GM18508 (cell line): Measurements from ENCODE around the gene RABGAP1L.
"Not testable (repeated sequence)": the region's sequence is repeated elsewhere in the genome, so short reads cannot be mapped to it uniquely, and the experiment has no call there.

ENCODE experiments used
- ATAC-seq: cut with Tn5 transposase; IDR thresholded peaks from one replicate; pipeline ENCODE4 v1.9.1; 2021; ENCODE audit warnings: moderate number of reproducible peaks; ENCODE audit not compliant: insufficient read depth, unreplicated experiment

The RABGAP1L gene

GRCh38 chr1:174232761-174233160 lies 73.4 kb downstream of the RABGAP1L start:
- no peak for ATAC-seq

- ATAC-seq, result not testable (repeated sequence)
These were observed 79.7 kb downstream of the RABGAP1L start for GRCh38 chr1:174238845-174239501.

GRCh38 chr1:174239541-174239940 lies 80.2 kb downstream of the RABGAP1L start:
- ATAC-seq, result no peak

- ATAC-seq, result no peak
These were observed 83.5 kb downstream of the RABGAP1L start for GRCh38 chr1:174242856-174243255.

- ATAC-seq, result no peak
These were observed 84.2 kb downstream of the RABGAP1L start for GRCh38 chr1:174243451-174244000.

- no peak for ATAC-seq
These were observed 84.7 kb downstream of the RABGAP1L start for GRCh38 chr1:174244017-174244416.

- no peak for ATAC-seq
These were observed 88.2 kb downstream of the RABGAP1L start for GRCh38 chr1:174247472-174247871.

- ATAC-seq, result no peak
These were observed 88.7 kb downstream of the RABGAP1L start for GRCh38 chr1:174248041-174248440.

GRCh38 chr1:174256386-174256785 lies 97.1 kb downstream of the RABGAP1L start:
- ATAC-seq, result not testable (repeated sequence)

- ATAC-seq, result no peak
These were observed 98.8 kb downstream of the RABGAP1L start for GRCh38 chr1:174258148-174258550.

- ATAC-seq, result no peak
These were observed 103.3 kb downstream of the RABGAP1L start for GRCh38 chr1:174262349-174263241.

- no peak for ATAC-seq
These were observed 106.0 kb downstream of the RABGAP1L start for GRCh38 chr1:174265282-174265681.

GRCh38 chr1:174266476-174266875 lies 107.2 kb downstream of the RABGAP1L start:
- no peak for ATAC-seq

- ATAC-seq, result no peak
These were observed 107.8 kb downstream of the RABGAP1L start for GRCh38 chr1:174266991-174267612.

- ATAC-seq, result no peak
These were observed 110.8 kb downstream of the RABGAP1L start for GRCh38 chr1:174269989-174270651.

GRCh38 chr1:174273190-174273589 lies 113.9 kb downstream of the RABGAP1L start:
- no peak for ATAC-seq

- ATAC-seq, result no peak
These were observed 114.5 kb downstream of the RABGAP1L start for GRCh38 chr1:174273776-174274175.

GRCh38 chr1:174274452-174274851 lies 115.1 kb downstream of the RABGAP1L start:
- no peak for ATAC-seq

- ATAC-seq, result no peak
These were observed 115.6 kb downstream of the RABGAP1L start for GRCh38 chr1:174274884-174275283.

GRCh38 chr1:174276087-174276486 lies 116.8 kb downstream of the RABGAP1L start:
- no peak for ATAC-seq
